DLD1 (cell line): ENCODE results near the gene AKR1B15.
"Not testable (repeated sequence)": the region's sequence is repeated elsewhere in the genome, so short reads cannot be mapped to it uniquely, and the experiment has no call there.

Source experiments
- in situ Hi-C: cut with HindIII; loops from 2 replicates; pipeline ENCODE4 v1.10.0; 2017; ENCODE audit warnings: low sequenced_read_pairs

AKR1B15 gene

DNA sequence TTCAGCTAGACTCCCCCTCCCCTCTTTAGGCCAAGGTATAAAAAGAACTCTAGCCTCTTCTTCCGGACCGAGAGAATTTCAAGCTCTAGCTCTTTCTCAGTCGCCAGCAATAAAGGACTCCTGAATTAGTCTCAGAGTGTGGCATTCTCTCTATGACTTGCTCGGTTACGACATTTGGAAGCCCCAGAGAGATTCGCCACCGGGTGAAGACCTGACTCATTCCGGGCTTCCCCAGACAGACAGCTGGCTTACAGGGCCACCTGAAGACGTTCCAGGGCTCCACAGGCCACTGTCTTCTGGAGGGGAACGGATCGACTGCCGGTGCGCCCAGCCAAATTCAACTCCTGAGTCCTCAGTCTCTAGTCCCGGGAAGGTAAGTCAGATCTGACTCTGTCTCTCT is at the start of gene AKR1B15:
Gene AKR1B15, plus strand, starts transcription at position 234 of the 400 bp plus-strand sequence. CDS start 15,510 bp downstream, outside the sequence.
- in situ Hi-C loops = no loop called here

DNA sequence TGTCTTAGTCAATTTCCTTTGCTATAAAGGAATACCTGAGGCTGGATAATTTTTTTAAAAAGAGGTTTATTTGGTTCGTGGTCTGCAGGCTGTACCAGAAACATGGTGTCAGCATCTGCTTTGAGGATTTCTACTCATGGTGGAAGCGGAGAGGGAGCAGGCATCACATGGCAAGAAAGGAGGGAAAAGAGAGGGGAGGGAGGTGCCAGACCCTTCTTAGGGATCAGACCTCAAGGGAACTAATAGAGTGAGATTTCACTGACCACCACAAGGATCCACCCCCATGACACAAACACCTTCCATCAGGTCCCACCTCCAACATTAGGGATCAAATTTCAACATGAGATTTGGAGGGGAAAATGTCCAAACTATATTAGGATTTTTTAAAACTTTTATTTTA is 48.5 kb upstream of the AKR1B15 start:
- in situ Hi-C loops = no loop called here

DNA sequence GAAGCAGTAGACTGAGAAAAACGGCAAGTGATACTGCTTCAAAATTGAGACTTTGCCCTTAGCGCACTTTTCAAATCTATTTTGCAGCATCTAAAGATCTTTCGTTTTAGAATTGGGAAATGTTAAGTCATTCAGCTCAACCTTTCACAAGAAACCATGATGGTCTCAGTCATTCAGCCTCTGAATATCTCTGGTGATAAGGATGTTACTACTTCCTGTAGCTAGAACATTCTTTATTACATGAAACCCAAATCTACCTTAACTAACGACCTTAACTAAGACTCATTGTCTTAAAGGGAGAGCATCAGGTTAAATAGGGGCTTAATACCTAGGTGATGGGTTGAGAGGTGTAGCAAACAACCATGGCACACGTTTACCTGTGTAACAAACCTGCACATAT is 47.9 kb upstream of the AKR1B15 start:
- in situ Hi-C loops = no loop called here

DNA sequence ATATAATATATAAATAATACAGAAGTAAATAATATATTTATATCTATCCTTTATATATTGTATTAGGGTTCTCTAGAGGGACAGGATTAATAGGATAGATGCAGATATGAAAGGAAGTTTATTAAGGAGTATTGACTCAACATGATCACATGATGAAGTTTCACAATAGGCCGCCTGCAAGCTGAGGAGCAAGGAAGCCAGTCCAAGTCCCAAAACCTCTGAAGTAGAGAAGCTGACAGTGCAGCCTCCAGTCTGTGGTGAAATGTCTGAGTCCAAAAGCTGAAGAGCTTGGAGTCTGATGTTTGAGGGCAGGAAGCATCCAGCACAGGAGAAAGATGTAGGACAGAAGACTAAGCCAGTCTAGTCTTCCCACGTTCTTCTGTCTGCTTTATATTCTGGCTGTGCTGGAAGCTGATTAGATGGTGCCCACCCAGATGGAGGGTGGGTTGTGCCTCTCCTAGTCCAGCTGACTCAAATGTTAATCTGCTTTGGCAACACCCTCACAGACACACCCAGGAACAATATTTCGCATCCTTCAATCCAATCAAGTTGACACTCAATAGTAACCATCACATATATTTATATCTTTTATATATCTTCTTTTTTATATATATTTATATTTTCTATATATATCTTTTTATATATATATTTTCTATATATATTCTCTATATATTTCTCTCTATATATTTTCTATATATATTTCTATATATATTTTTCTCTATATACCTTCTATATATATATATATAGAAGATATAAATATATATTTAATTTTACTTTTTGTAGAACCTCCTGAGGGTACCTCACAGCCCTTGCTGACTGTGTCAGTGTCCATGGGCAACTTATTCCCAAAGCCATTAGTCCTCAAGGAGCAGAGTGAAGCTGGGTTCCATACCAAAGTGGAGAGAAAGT is 46.2 kb upstream of the AKR1B15 start:
- in situ Hi-C loops = no loop called here

GRCh38 chr7:134504660-134505164 is 44.2 kb upstream of the AKR1B15 start:
- in situ Hi-C loops = no loop called here

GRCh38 chr7:134505856-134506255 is 43.1 kb upstream of the AKR1B15 start:
- in situ Hi-C loops = no loop called here

DNA sequence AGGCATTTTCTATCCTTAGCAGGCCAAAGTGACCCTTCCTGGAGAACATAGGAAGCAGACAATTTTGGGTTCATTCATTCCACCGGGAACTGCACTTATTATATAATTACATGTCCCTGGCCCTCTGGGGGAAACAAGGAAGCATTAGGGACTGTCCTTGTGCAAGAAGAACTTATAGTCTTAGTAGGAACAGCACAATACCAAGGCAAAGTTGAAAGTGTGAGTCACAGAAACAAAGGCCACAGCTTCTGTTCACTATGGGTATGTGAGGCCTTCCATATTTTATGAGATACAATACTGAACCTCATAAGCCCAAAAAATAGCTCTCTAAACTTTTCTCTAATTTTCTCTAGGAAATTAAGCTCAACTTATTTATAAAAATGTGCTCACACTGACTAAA is 39.9 kb upstream of the AKR1B15 start:
- in situ Hi-C loops = no loop called here

- in situ Hi-C loops = loop anchor here (10.0 kb wide), 1 partner anchor 66 kb away; no protein-coding TSS in a partner anchor
Measured at GRCh38 chr7:134510646-134511045, 38.3 kb upstream of the AKR1B15 start.

GRCh38 chr7:134512271-134512670 is 36.6 kb upstream of the AKR1B15 start:
- in situ Hi-C loops = loop anchor here (10.0 kb wide), 1 partner anchor 67 kb away; no protein-coding TSS in a partner anchor

DNA sequence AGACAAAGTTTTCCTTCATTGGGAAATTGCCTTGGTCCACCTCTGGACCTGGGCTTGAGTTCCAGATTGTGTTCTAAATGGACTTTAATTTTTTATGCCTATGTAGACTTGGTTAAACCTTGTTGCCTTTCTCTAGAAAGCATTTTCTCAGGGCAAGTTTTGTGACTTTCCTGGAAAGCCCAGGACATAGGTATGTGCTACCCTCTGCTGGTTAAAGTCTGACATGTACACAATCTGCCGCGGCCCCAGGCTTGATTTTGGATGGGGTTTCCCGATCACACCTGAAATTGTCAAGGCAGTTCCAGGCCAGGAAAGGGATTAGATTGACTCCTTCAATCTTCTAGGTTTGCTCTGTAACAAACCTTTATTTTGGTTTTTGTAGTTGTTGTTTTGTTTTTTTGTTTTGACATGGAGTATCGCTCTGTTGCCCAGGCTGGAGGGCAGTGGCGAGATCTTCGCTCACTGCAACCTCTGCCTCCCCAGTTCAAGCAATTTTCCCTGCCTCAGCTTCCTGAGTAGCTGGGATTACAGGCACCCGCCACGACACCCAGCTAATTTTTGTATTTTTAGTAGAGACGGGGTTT is 35.6 kb upstream of the AKR1B15 start:
- in situ Hi-C loops = loop anchor here (10.0 kb wide), 1 partner anchor 68 kb away; no protein-coding TSS in a partner anchor

DNA sequence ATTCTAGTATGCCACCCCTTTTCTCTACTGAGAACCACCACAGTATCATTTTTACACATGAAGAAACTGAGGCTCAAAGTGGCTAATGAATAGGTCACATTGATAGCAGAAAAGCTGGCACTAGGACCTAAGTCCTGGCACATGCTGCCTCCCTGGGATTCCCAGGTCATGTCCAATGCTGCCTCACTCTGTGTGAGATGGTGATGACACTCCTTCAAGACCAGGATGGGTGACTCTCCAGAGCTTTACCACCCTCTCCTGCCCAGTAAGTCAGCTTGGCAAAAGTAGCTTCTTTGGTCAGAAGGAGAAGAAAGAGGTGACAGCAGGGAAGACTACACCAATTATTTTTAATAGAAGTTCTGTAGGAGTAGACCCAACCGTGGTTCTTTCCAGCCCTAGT is 34.8 kb upstream of the AKR1B15 start:
- in situ Hi-C loops = loop anchor here (10.0 kb wide), 1 partner anchor 69 kb away; no protein-coding TSS in a partner anchor

DNA sequence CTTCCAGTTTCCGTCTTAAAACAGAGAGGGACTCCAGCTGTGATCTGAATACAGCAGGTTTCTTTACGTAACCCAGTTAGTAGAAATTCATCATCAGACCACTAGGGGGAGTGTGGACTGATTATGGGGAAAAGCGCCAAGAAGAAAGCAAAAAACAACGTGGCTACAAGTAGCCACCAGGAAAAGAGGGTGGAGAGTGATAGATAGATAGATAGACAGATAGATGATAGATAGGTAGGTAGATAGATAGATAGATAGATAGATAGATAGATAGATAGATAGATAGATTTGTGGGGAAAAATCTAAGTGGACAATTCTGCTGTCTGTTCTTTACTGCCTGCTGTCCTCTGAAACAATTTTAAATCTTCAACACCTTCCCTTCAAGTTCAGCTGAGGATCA is 34.2 kb upstream of the AKR1B15 start:
- in situ Hi-C loops = loop anchor here (10.0 kb wide), 1 partner anchor 70 kb away; no protein-coding TSS in a partner anchor

- in situ Hi-C loops = loop anchor here (10.0 kb wide), 1 partner anchor 71 kb away; no protein-coding TSS in a partner anchor
Measured at GRCh38 chr7:134515569-134516468, 33.1 kb upstream of the AKR1B15 start.

DNA sequence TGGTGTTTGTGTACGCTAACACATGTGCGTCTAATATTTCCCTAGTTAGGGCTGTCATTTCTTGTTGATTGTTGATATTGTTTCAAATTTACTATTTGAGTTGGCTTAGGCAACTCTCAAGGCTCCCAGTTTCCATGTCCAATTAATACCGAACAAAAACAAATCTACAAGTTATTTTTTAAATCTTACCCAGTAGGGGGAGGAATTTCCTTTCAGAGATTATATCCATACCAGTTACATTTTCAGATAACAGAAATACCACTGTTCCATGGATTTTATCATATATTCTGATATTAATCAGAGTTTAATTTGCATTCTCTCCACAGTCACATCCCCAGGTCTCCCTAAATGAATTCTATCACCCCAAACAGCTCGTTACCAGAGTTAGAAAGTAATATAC is 28.8 kb upstream of the AKR1B15 start:
- in situ Hi-C loops = no loop called here

DNA sequence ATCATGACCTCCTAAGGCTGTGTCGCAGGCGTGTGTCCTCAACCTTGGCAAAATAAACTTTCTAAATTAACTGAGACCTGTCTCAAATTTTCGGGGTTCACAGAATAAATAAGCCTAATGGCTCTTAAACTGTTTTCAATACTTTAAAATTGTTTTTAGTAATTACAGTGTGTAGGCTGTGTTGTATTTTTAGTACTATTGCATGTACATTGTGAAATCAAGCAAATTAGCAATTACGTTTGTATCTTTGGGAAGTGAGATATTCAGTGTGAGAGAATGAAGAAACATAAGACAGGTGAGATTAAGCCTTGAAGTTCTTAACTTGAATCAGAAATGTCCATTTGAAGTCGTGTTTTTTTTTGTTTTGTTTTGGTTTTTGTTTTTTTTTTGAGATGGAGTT is 26.3 kb upstream of the AKR1B15 start:
- in situ Hi-C loops = no loop called here

GRCh38 chr7:134525449-134525848 is 23.5 kb upstream of the AKR1B15 start:
- in situ Hi-C loops = not testable (repeated sequence)

DNA sequence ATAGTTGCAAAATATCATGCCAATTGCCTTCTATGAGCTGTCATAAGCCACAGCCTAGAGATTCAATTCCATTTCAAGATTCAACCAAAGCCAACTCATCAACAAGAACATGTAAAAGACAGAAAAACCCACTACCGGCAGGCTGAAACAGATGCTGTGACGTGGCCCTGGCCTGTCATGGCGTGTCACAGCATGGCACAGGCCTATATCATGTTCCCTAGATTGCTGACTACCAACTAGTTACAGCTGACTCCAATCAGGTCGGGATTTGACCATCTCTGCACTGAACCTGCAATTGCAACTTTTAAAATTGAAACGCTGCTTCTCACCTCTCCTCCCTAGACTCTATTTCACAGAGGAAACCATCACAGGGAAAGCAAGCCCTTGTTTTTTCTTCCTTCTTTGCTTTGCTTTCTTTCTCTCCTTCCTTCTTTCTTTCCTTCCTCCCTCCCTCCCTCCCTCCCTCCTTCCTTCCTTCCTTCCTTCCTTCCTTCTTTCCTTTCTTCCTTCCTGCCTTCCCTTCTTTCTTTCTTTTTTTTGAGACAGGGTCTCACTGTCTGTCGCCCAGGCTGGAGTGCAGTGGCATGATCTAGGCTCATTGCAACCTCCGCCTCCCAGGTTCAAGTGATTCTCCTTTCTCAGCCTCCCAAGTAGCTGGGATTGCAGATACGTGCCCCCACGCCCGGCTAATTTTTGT is 22.2 kb upstream of the AKR1B15 start:
- in situ Hi-C loops = not testable (repeated sequence)

DNA sequence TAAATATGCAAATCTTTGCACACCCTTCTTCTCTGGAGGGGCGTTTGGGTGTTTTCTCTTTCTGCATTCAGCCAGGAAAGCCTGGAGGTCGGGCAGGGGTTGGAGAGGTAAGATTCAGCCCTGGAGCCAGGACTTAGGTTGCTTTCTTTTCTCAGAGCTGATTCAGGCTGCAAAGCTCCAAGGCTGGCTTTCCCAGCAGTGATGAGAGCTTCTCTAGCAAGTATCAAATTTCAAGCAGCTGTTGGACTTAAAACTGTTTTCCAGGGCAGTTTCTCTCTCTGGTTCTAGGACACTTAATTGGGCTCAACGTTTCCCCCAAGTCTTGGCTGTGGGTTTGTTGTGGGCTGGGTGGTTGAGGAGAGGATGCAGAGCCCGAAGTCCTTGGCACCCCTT is 20.9 kb upstream of the AKR1B15 start:
- in situ Hi-C loops = no loop called here

DNA sequence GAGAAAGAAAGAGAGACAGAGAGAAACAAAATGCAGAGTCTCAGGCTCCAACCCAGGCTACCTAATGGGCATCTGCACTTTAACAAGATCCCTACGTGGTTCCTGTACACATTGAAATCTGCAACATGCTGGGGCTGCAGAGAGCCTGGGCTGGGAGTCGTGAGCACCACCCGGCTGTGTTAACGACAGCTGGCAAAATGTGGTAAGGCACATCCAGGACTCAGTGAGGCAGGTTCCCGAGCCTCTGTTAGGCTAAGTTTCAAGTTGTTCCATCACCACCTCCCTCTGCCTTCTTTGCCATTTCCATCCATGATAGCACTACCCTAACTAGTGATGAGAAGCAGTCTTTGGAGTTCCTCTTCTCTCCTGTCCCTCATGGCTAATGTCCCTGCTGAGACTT is 20.2 kb upstream of the AKR1B15 start:
- in situ Hi-C loops = no loop called here

DNA sequence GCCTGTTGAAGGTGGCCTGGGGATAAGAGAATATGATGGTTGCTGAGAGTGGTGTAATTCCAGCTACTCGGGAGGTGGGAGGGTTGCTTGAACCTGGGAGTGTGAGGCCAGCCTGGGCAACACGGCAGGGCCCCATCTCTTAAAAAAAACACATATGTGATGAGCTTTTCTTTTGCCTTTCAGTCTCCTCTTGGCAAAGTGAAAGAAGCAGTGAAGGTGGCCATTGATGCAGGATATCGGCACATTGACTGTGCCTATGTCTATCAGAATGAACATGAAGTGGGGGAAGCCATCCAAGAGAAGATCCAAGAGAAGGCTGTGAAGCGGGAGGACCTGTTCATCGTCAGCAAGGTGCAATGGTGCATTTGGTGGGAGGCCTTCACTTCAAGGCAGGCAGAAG is 18.4 kb upstream of the AKR1B15 start:
- in situ Hi-C loops = no loop called here
